IPS-15b (cell line): ENCODE data around the gene CISD3.
A peak's percentile ranks its signal among the peaks of the same experiment; 100 is the strongest.

Experiments
- H3K27me3 ChIP-seq: one replicate; pipeline ENCODE4 v1.6.1; 2013; ENCODE audit warnings: low read length; ENCODE audit not compliant: control insufficient read depth, insufficient read depth
- H3K36me3 ChIP-seq: one replicate; pipeline ENCODE4 v1.6.1; 2013; ENCODE audit warnings: low read length; ENCODE audit not compliant: control insufficient read depth, insufficient read depth
- H3K4me1 ChIP-seq: one replicate; pipeline ENCODE4 v1.6.1; 2013; ENCODE audit warnings: mild to moderate bottlenecking, low read length; ENCODE audit not compliant: control insufficient read depth, insufficient read depth
- H3K4me3 ChIP-seq: one replicate; pipeline ENCODE4 v1.5.1; 2013; ENCODE audit warnings: low read depth, low read length
- H3K9ac ChIP-seq: one replicate; pipeline ENCODE4 v1.6.1; 2013; ENCODE audit warnings: low read depth, mild to moderate bottlenecking, low read length
- H3K9me3 ChIP-seq: one replicate; pipeline ENCODE4 v1.6.1; 2013; ENCODE audit warnings: mild to moderate bottlenecking, low read length; ENCODE audit not compliant: control insufficient read depth, insufficient read depth

Gene CISD3

GRCh38 chr17:38741921-38742410 is 11.8 kb downstream of the CISD3 start:
- Histone ChIP-seq H3K9ac (no peak overlapping the region), H3K36me3 (peaks cover 27% of the 10 kb centered on the region), H3K4me1 (peaks cover 24% of the 10 kb centered on the region), H3K27me3 (no peaks in the 10 kb centered on the region), H3K4me3 (no peak overlapping the region), H3K9me3 (no peaks in the 10 kb centered on the region)

DNA sequence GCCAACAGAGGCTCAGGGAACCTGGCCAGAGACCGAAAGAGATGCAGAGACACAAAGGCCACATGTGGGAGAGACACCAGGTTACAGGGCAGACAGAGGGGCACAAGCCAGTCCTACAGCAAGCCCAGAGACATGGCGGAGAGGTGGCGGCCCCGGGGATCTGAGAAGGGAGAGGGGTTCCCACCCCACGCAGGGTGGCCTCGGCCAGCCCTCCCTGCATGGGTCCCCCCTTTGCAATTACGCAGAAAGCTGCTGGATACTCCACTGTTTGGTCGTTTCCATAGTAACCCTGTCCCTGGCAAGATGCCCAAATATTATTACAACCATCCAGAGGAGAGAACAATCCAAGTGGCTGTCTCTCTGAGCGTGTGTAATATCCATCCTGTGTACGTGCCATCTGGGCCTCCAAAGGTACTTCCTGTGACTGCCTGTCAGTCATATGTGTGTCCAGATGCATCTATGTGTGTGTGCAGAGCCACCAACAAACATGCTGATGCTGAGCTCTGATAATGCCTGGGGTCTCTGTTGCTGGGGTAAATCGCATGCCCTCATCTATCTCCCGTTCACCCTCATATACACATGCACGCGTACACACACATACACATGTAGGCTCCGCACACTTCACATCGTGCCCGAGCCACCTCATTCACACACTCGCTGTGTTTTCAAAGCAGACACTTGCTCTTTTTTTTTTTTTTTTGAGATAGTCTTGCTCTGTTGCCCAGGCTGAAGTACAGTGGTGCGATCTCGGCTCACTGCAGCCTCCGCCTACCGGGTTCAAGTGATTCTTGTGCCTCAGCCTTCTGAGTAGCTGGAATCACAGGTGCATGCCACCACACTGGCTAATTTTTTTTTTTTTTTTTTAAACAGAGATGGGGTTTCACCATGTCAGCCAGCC is 12.5 kb downstream of the CISD3 start:
- H3K9ac ChIP-seq: no peak overlapping the region
- peaks cover 27% of the 10 kb centered on the region for H3K36me3 ChIP-seq
- H3K4me1 ChIP-seq: peaks cover 24% of the 10 kb centered on the region
- no peak overlapping the region for H3K4me3 ChIP-seq
- H3K27me3 ChIP-seq: no peaks in the 10 kb centered on the region
- H3K9me3 ChIP-seq: no peaks in the 10 kb centered on the region

DNA sequence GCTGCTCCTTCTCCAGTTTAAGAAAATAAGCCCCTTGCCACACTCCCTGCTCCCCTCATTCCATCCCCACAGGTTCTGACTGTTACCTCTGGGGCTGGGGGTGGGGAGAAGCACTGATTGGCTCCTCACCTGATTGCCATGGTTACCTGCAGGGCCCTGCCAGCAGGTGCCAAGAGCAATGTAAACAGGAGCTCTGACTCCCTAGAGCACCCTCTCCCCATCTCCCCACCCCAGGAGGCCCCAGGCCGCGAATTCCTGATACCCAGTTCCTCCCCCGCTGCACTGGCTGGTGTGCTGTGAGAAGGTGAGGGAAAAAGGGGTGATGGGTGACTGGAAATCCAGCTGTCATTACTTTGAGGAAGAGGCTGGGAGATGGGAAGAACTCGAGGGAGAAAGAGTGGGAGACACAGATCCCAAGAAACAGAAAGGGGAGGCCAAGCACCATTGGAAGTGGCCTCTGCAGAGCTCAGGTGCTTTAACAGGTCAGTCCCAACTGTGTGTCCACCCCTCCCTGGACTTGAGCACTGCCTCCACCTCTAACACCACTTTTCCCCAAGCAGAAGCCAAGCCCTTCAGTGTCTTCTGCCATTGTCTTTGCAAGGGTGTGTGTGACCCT is 13.5 kb downstream of the CISD3 start:
- Histone ChIP-seq H3K9ac (no peak overlapping the region), H3K4me3 (no peak overlapping the region), H3K4me1 (peaks cover 24% of the 10 kb centered on the region)

DNA sequence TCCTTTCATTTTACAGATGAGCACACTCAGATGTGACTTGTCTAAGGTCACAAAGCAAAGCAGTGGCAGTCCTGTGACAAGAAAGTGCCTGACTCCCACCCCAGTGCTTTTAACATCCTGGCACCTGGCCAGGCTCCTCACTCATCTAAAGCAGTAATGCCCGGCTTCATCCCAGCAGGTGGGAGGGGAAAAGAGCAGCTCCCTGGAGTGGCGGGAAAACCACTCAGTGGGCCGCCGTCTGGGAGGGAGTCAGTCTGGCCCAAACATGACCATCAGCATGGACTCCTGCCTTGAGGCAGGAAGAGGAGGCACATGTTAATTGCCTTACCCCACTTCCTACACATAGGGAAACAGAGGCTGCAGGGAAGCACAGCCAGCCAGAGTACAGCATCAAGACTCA is 15.4 kb downstream of the CISD3 start:
- no peak overlapping the region for H3K9ac ChIP-seq
- H3K27me3 ChIP-seq: peaks cover 5% of the 10 kb centered on the region
- no peaks in the 10 kb centered on the region for H3K36me3 ChIP-seq
- H3K4me1 ChIP-seq: peaks cover 24% of the 10 kb centered on the region
- H3K9me3 ChIP-seq: no peaks in the 10 kb centered on the region
- H3K4me3 ChIP-seq: no peak overlapping the region

More for the DNA sequence above, 13.5 kb downstream of the CISD3 start:
- Histone ChIP-seq H3K27me3 (no peaks in the 10 kb centered on the region), H3K9me3 (no peaks in the 10 kb centered on the region), H3K36me3 (peaks cover 18% of the 10 kb centered on the region)

GRCh38 chr17:38746004-38746848 is 16.1 kb downstream of the CISD3 start:
- Histone ChIP-seq H3K9ac (no peak overlapping the region), H3K27me3 (peaks cover 11% of the 10 kb centered on the region), H3K4me3 (peak overlapping the region; percentile 80), H3K36me3 (no peaks in the 10 kb centered on the region), H3K9me3 (no peaks in the 10 kb centered on the region), H3K4me1 (peaks cover 26% of the 10 kb centered on the region)

DNA sequence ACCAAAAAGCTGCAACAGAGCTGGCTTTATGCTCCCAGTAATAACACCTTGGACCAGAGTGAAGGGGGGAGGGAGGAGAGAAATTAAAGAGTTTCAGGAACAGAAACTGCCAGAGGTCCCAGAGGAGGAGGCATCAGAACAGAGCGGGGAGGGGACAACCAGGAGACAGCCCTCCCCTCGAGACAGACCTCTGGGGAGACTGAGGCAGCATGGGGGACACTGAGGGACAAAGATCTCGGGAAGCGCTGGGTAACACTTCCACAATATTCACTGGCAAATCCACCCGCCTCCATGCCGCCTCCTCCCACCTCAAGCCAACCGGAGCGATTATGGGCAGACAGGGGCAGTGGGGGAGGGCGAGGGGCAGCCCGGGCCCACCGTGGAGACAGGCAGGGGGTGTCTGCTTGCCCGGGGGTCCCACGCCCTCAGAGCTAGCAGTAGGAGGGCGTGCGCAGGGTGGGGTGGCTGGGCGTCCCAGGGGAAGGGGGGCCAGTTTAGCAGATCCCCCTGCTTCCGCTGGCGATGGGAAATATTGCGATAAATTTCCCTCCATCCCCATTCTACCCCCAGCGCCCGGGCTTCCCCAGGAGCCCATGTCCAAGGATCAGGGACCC is 16.8 kb downstream of the CISD3 start:
- Histone ChIP-seq H3K27me3 (peaks cover 14% of the 10 kb centered on the region), H3K9me3 (no peaks in the 10 kb centered on the region), H3K4me1 (peaks cover 26% of the 10 kb centered on the region), H3K4me3 (peak overlapping the region; percentile 80), H3K36me3 (no peaks in the 10 kb centered on the region), H3K9ac (peak overlapping the region; percentile 12)

DNA sequence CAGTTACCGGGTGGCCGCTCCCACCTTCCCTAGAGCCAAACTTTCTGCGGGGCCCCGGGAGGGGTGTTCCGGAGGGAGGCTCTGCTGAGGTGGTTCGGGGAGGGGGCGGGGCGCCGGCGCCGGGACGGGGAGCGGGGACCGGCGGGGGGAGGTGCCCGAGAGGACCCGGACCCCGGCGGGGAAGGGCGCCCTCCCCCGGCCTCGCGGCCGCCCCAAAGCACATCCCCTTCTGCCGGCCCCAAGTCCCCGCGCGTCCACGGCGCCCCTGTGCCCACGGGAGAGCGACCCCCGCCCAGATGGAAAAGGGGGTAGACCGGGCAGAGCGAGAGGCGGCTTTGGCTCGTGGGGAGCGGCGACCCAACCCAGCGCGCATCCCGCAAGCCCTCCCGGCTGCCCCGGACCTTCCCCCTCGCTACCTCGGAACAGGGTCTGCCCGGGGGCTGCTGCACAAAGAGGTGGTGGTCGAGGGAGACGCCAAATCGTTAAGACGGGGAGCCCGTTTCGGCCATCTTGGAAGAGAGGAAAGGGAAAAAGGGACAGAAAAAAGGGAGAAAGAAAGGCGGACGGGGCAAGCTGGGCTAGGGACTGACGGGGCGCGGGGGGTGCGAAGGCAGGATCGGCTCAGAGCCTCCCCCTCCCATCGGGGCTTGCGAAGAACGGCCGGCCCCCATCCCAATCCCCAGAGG is 17.5 kb downstream of the CISD3 start:
- Histone ChIP-seq H3K9me3 (no peaks in the 10 kb centered on the region), H3K4me3 (peak overlapping the region; percentile 80), H3K27me3 (peaks cover 14% of the 10 kb centered on the region), H3K4me1 (peaks cover 23% of the 10 kb centered on the region), H3K36me3 (no peaks in the 10 kb centered on the region), H3K9ac (peak overlapping the region; percentile 94)

GRCh38 chr17:38748149-38748891 is 18.2 kb downstream of the CISD3 start, which contains the start of gene PCGF2:
Gene PCGF2, minus strand, starts transcription at chr17:38748336. Its CDS starts 7,934 bp downstream, at chr17:38740402.
- peak within 1 kb of the TSS; percentile 98 for H3K4me3 ChIP-seq
- H3K9me3 ChIP-seq: no peaks in the 10 kb centered on the region
- peaks cover 20% of the 10 kb centered on the region for H3K4me1 ChIP-seq
- H3K36me3 ChIP-seq: no peaks in the 10 kb centered on the region
- H3K9ac ChIP-seq: peak within 1 kb of the TSS; percentile 94
- peaks cover 14% of the 10 kb centered on the region for H3K27me3 ChIP-seq

- Histone ChIP-seq H3K27me3 (peaks cover 14% of the 10 kb centered on the region), H3K4me3 (peak overlapping the region; percentile 98), H3K4me1 (peaks cover 14% of the 10 kb centered on the region), H3K9me3 (no peaks in the 10 kb centered on the region), H3K36me3 (no peaks in the 10 kb centered on the region), H3K9ac (peak overlapping the region; percentile 73)
Measured at GRCh38 chr17:38748892-38749222, 18.7 kb downstream of the CISD3 start.

DNA sequence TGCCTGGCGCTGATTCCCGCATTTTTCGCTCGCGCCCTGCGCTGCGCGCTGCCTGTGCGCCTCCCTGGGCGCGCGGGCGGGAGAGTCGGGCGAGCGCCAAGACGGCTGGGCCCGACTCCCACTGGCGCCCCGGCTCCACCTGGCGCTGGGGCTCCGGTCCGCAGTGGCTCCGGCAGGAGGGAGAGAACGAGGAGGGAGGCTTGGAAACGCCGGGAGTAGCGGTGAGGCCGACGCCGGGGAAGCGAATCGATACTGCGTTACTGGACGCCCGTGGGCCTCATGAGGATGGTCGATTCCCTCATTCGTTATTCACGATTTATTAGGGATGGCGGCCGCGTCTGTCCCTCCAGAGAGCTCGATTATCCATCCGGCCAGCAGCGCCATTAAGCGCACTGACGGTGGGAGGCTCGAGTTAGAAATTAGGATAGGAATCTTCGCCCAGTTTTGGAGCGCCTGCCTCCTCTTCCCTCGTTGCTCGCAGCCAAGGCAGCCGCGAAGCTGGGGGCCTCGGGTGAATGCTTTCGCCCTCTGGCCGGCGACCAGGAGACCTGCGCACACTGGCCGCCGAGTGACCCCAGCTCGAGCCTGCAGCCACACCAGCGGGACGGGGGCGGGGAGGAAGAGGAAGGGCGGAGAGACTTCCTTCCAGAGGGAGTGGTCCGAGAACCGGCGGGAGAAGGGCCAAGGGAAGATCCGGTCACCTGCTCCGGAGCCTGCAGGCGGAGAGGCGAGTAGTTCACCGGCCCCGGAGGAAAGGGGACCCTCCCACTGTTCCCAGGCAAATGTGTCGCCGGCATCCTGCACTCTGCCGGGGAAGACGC is 19.3 kb downstream of the CISD3 start:
- H3K9ac ChIP-seq: peak overlapping the region; percentile 73
- H3K4me1 ChIP-seq: peaks cover 12% of the 10 kb centered on the region
- peak overlapping the region; percentile 98 for H3K4me3 ChIP-seq
- no peaks in the 10 kb centered on the region for H3K9me3 ChIP-seq
- peaks cover under 1% of the 10 kb centered on the region for H3K36me3 ChIP-seq
- peaks cover 14% of the 10 kb centered on the region for H3K27me3 ChIP-seq
